Smooth muscle cell (in vitro differentiated cells): ENCODE measurements around the gene SCARB1. TPM values are rescaled to one million over a fixed set of nuclear protein-coding genes. Genes with fewer than 3 reads are reported as not detected.

Experiments used
- DNase-seq: peaks from one replicate; lab custom pipeline; 2025; ENCODE audit not compliant: unreplicated experiment; lab: John Stamatoyannopoulos, UW
- H2AFZ ChIP-seq: fragments of 200-600 bp; sonication (generic); 2 replicates; pipeline ENCODE4 v1.6.0; 2016; ENCODE audit warnings: antibody characterized with exemption, low read depth, mild to moderate bottlenecking
- H3F3A ChIP-seq: fragments of 200-600 bp; sonication (generic); 2 replicates; pipeline ENCODE4 v1.6.0; 2017; ENCODE audit warnings: antibody characterized with exemption, low read depth
- H3K27ac ChIP-seq: fragments of 200-600 bp; sonication (generic); 2 replicates; pipeline ENCODE4 v1.5.1; 2016; ENCODE audit warnings: low read depth, mild to moderate bottlenecking
- H3K27me3 ChIP-seq: fragments of 200-600 bp; sonication (generic); 2 replicates; pipeline ENCODE4 v1.6.1; 2016; ENCODE audit warnings: low read depth, mild to moderate bottlenecking
- H3K36me3 ChIP-seq: fragments of 200-600 bp; sonication (generic); 2 replicates; pipeline ENCODE4 v1.5.1; 2016; ENCODE audit warnings: low read depth
- H3K4me1 ChIP-seq: fragments of 200-600 bp; sonication (generic); 2 replicates; pipeline ENCODE4 v1.5.1; 2016; ENCODE audit warnings: low read depth
- H3K4me2 ChIP-seq: fragments of 200-600 bp; sonication (generic); 2 replicates; pipeline ENCODE4 v1.6.0; 2016; ENCODE audit warnings: mild to moderate bottlenecking
- H3K4me3 ChIP-seq: fragments of 200-600 bp; sonication (generic); 2 replicates; pipeline ENCODE4 v1.5.1; 2016; ENCODE audit warnings: mild to moderate bottlenecking
- H3K79me2 ChIP-seq: fragments of 200-600 bp; sonication (generic); 2 replicates; pipeline ENCODE4 v1.6.0; 2016; ENCODE audit warnings: low read depth, mild to moderate bottlenecking
- H3K9ac ChIP-seq: fragments of 200-600 bp; sonication (generic); 2 replicates; pipeline ENCODE4 v1.6.0; 2016; ENCODE audit warnings: low read depth
- H3K9me3 ChIP-seq: fragments of 200-600 bp; sonication (generic); replicated peaks from 2 replicates; pipeline ENCODE4 v1.5.1; 2016; ENCODE audit warnings: low read depth
- H4K20me1 ChIP-seq: fragments of 200-600 bp; sonication (generic); 2 replicates; pipeline ENCODE4 v1.6.0; 2016; ENCODE audit warnings: low read depth
- WGBS: methylation state at CpG from one replicate; pipeline ENCODE4 v1.1.7; 2016; ENCODE audit warnings: low lambda C conversion rate; 5-methylcytosine and 5-hydroxymethylcytosine counted together
- polyA plus RNA-seq: library from polyadenylated mRNA; unstranded; fragments of >200 nt; fragmentation: Nextera tagmentation; extraction: Ambion mirVana; gene quantifications from 2 replicates; pipeline ENCODE4 v1.2.1, GENCODE V29; 2016
- total RNA-seq: library from RNA; depleted of rRNA; stranded (reverse); fragments of >200 nt; gene quantifications from 2 replicates; pipeline ENCODE4 v1.2.3, GENCODE V29; 2014
- TF ChIP-seq, protein P1 (sequence below): fragments of 200-600 bp; sonication (generic); IDR thresholded peaks from 2 replicates; pipeline ENCODE4 v1.5.1; 2017; ENCODE audit warnings: borderline replicate concordance, mild to moderate bottlenecking, antibody characterized with exemption; ENCODE audit not compliant: insufficient read depth, poor library complexity, severe bottlenecking

Gene SCARB1
- total and polyA plus RNA-seq, 2 experiments from 2014 or later = 6.8 to 10.1 TPM

DNA sequence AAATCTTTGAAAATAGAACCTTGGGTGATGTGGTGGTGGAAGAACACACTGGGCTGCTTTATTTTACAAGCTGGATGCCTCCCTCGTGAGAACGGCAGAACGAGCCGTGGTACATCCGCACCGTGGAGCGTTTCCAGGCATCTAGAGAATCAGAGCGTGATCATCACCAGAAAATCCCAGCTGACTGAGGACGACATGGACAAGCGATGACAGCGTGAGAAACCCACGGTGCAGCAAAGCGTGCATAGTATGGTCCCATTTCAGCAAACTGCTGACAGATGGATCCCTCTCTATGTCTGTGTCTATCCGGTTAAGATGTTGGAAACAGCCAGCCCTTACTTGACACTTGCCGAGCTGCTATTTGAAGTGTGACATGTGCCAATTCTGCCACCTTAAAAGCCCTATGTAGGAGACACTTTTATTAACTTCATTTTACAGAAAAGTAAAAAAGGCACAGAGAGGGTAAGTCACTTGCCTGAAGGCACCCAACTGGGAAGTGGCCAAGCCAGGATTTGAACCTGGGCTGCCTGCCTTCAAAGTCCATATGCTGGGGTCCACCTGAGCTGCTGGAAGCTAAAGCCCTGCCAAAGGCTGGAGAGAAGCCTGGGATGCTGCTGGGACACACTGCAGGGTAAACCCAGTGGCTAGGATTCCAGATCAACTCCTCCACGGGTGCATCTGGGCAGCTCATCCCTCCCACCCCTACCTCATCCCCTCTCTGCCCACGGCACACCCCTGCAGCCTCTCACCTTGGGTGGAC lies 14.9 kb downstream of the SCARB1 start:
- no peak overlapping the region for H3K4me3 ChIP-seq
- WGBS = 63% methylated on average over 17 of the region's 17 CpGs

DNA sequence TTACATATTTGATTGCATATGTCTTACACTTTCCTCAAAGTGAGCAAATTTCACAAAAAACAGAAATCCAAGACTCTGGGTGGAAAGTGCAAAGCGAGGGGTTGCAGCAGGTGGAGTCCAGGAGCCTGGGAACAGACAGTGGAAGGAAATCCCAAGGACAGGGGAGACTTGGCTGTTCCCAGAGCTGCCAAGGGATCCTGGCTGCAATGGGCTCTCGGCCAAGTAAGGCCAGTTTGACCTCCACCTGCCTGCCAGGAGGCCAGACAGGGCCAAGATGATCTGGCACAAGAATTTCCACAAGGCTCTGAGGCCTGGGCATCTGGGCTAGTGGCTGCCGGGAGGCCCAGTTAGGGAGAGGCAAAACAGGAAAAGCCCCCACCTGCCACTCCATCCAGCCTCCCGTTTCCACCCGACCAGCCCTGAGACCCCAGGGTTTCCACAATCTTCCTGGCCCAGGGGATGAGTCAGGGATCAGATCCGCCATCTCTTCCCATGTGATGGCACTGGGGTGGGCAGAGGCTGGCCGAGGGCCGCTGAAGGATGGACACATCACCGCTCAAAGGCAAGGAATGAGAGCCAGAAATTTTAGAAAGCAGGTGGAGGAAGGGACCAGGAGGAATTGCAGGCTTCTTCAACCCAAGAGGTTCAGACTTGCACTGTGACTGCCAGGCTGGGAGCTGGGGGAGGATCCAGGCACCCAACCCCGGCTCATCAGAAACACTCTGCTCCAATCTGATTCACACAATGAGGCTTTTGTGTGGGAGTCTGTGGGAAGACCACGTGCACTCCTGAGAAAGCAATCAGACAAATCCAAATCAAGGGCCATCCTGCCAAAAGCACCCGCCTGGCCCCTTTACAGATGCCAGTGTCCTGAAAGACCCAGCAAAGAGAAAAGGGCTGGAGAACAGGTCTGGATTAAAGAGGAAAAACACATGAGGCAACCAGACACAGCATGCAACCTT lies 16.3 kb downstream of the SCARB1 start:
- H3K27ac ChIP-seq = no peak overlapping the region

More for the DNA sequence above, 14.9 kb downstream of the SCARB1 start:
- H3K4me1 ChIP-seq = peaks cover 6% of the 10 kb centered on the region
- no peak overlapping the region for H3K9ac ChIP-seq
- H3F3A ChIP-seq = no peaks in the 10 kb centered on the region
- H3K27ac ChIP-seq = no peak overlapping the region
- no peaks in the 10 kb centered on the region for H3K36me3 ChIP-seq
- H3K4me2 ChIP-seq = no peak overlapping the region
- H3K27me3 ChIP-seq = no peaks in the 10 kb centered on the region
- TF ChIP-seq, protein P1, sequence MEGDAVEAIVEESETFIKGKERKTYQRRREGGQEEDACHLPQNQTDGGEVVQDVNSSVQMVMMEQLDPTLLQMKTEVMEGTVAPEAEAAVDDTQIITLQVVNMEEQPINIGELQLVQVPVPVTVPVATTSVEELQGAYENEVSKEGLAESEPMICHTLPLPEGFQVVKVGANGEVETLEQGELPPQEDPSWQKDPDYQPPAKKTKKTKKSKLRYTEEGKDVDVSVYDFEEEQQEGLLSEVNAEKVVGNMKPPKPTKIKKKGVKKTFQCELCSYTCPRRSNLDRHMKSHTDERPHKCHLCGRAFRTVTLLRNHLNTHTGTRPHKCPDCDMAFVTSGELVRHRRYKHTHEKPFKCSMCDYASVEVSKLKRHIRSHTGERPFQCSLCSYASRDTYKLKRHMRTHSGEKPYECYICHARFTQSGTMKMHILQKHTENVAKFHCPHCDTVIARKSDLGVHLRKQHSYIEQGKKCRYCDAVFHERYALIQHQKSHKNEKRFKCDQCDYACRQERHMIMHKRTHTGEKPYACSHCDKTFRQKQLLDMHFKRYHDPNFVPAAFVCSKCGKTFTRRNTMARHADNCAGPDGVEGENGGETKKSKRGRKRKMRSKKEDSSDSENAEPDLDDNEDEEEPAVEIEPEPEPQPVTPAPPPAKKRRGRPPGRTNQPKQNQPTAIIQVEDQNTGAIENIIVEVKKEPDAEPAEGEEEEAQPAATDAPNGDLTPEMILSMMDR = no peak
- no peak for DNase-seq
- no peaks in the 10 kb centered on the region for H3K9me3 ChIP-seq
- H3K79me2 ChIP-seq = no peaks in the 10 kb centered on the region
- no peaks in the 10 kb centered on the region for H4K20me1 ChIP-seq
- no peak overlapping the region for H2AFZ ChIP-seq

DNA sequence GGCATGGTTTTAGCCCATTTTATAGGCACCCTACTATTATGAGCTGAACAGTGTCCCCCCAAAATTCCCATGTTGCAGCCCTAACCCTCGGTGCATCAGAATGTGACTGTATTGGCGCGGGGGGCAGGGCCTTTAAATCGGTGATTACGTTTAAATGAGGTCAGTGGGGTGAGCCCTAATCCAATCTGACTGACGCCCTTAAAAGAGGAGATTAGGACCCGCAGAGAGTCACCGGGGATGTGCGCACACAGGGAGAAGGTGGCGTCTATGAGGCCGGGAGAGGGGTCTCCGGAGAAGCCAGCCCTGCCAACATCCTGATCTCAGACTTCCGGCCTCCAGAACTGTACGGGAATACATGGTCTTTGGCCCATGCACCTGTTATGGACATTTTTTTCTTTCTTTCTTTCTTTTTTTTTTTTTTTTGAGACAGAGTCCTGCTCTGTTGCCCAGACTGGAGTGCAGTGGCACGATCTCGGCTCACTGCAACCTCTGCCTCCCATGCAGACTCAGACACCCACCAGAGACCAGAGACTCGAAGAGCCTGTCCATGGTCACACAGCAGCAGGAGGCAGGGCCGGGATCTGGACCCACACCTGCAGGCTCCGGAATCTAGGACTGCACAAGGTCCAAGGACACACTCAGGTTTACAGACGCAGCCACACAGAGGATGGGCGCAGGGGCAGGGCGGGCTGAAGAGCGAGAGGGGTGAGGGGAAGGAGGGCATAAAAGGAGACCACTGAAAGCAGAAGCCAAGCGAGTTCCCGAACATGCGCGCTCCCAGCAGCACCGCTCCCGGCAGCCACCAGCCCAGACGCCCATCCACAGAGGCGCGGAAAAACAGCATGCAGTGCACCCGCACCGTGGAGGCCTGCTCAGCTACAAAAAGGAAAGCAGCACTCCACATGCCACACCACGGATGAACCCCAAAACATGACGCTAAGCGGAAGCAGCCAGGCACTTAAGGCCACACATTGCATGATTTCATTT lies 19.0 kb downstream of the SCARB1 start:
- Histone ChIP-seq H3K27ac (no peak overlapping the region), H3K27me3 (no peaks in the 10 kb centered on the region), H4K20me1 (no peaks in the 10 kb centered on the region), H3K9ac (no peak overlapping the region), H3K4me1 (peaks cover 14% of the 10 kb centered on the region), H3K36me3 (no peaks in the 10 kb centered on the region), H3K79me2 (no peaks in the 10 kb centered on the region), H3F3A (no peaks in the 10 kb centered on the region), H3K4me3 (no peak overlapping the region), H2AFZ (no peak overlapping the region), H3K9me3 (no peaks in the 10 kb centered on the region), H3K4me2 (no peak overlapping the region)
- TF ChIP-seq, protein P1 = no peak
- 97% methylated on average over 35 of the region's 37 CpGs for WGBS
- no peak for DNase-seq

More for the DNA sequence above, 16.3 kb downstream of the SCARB1 start:
- H3K4me1 ChIP-seq = peaks cover 10% of the 10 kb centered on the region
- H3K79me2 ChIP-seq = no peaks in the 10 kb centered on the region
- no peaks in the 10 kb centered on the region for H3F3A ChIP-seq
- no peaks in the 10 kb centered on the region for H4K20me1 ChIP-seq
- H3K4me3 ChIP-seq = no peak overlapping the region
- no peak overlapping the region for H2AFZ ChIP-seq
- 79% methylated on average over 12 of the region's 12 CpGs for WGBS
- no peak for DNase-seq
- H3K9me3 ChIP-seq = no peaks in the 10 kb centered on the region
- H3K36me3 ChIP-seq = no peaks in the 10 kb centered on the region
- TF ChIP-seq, protein P1 = no peak
- no peak overlapping the region for H3K9ac ChIP-seq
- no peaks in the 10 kb centered on the region for H3K27me3 ChIP-seq
- H3K4me2 ChIP-seq = no peak overlapping the region
